Muscle of arm (tissue), 12 donors: ENCODE results near the gene RSRC1. TPM values are rescaled to one million over a fixed set of nuclear protein-coding genes. Genes with fewer than 3 reads are reported as not detected.

ENCODE experiments used
- DNase-seq: peaks from one replicate; pipeline ENCODE4 v3.0.0-alpha.2; 2013
- polyA plus RNA-seq, 12 donors: library from polyadenylated mRNA; unstranded; fragments of 120-200 nt; gene quantifications; one replicate each; pipeline ENCODE4 v1.2.1, GENCODE V29; 2013; ENCODE audit not compliant: insufficient read length in 12 of 12

Gene RSRC1
- polyA plus RNA-seq, 12 donors = 20.7 to 44.9 (median 23.7) TPM; not detected in 1

DNA sequence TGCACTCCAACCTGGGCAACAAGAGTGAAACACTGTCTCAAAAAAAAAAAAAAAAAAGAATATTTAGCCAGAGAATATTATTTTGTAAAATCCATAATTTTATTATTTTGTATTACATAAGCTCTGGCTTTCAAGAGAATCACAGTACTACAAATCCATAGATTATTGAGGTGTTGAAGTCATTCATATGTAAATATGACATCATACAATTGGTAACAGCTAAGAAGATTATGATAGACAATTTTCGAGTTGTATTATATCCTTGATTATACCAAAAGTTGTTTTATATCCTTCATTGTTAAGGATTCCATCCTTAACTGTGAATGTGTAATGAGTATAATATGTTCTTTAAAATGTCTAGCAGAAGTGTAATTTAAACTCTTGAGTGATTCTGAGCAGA is 464.8 kb downstream of the RSRC1 start:
- DNase-seq = no peak

DNA sequence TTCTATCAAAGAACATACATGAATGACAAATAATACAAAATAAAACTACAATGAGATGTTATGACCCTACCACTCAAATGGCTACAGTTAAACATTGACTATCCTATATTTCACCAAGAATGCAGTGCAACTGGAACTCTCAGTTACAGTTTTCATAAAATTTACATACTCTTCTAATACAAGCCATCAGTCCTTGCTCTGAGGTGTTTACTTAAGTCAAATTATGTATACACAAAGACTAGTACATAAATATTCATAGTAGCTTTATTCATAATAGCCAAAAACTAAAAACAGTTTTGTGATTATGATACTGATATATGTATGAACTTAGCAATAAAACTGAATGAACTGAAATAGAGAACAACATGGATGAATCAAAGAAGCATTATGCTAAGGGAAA is 480.3 kb downstream of the RSRC1 start:
- DNase-seq = no peak

Other genes starting within 250 kb of the RSRC1 start
- 10 to 100 TPM in 10 of 12 donors, 1 to 10 TPM in 1, not detected in 1; 7.9 to 72.2 (median 18.8) TPM for gene SHOX2, start 3.7 kb upstream of the RSRC1 start, polyA plus RNA-seq